GM12865 (cell line): Measurements from ENCODE around the gene ARHGEF40.

Source experiments
- DNase-seq: peaks from one replicate; pipeline ENCODE4 v3.0.0; 2010; ENCODE audit warnings: low read depth
- H3K4me3 ChIP-seq: 2 replicates; pipeline ENCODE4 v1.5.1; 2011; ENCODE audit warnings: mild to moderate bottlenecking, low read depth, low read length, control low read depth
- TF ChIP-seq, protein P1 (sequence below): IDR thresholded peaks from 2 replicates; pipeline ENCODE4 v1.5.1; 2011; ENCODE audit warnings: low read length, control low read depth, low read depth, inconsistent platforms; ENCODE audit not compliant: insufficient read depth; ENCODE audit errors: missing control alignments

Gene ARHGEF40

DNA sequence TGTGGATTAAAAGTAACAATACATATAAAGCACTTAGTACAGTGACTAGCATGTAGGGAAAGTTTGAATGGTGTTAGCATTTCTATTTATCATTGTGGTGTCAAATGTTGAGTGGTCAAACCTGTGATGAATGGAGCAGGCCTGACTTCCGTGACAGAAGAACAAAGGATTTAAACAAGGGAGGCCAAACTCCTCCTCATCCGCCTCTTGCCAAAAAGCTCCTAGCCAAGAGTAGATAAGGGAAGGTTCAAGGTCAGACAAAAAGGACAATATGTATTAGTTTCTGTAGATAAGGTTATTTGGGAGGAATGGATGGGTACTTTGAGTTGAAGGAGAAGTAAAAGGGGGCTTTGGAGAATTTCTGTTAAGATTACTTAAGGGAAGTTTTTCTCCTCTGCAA, 21.5 kb upstream of the ARHGEF40 start:
- no peak overlapping the region for H3K4me3 ChIP-seq
- TF ChIP-seq, protein P1, sequence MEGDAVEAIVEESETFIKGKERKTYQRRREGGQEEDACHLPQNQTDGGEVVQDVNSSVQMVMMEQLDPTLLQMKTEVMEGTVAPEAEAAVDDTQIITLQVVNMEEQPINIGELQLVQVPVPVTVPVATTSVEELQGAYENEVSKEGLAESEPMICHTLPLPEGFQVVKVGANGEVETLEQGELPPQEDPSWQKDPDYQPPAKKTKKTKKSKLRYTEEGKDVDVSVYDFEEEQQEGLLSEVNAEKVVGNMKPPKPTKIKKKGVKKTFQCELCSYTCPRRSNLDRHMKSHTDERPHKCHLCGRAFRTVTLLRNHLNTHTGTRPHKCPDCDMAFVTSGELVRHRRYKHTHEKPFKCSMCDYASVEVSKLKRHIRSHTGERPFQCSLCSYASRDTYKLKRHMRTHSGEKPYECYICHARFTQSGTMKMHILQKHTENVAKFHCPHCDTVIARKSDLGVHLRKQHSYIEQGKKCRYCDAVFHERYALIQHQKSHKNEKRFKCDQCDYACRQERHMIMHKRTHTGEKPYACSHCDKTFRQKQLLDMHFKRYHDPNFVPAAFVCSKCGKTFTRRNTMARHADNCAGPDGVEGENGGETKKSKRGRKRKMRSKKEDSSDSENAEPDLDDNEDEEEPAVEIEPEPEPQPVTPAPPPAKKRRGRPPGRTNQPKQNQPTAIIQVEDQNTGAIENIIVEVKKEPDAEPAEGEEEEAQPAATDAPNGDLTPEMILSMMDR: no peak
- no peak for DNase-seq

DNA sequence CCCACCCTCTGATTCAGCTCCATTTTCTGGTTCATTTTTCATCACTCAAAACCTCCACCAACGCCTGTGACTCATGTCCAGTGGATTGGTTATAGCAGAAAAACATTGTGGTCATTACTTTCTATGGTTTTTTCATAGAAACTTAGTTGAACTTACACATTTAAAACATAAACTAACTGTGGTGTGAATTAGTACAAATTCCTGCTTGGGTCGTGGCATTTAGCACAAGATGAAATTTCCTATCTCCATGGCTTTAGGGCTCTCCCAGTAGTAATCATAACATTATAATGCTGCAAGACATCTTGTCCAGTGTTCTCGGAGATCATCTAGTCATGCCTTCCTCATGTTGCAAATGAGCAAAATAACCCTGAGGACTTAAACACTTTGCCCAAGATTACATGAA, 20.8 kb upstream of the ARHGEF40 start:
- DNase-seq: no peak
- TF ChIP-seq, protein P1: no peak
- H3K4me3 ChIP-seq: no peak overlapping the region

GRCh38 chr14:21050597-21050996, 19.5 kb upstream of the ARHGEF40 start:
- TF ChIP-seq, protein P1: no peak
- H3K4me3 ChIP-seq: no peak overlapping the region
- no peak for DNase-seq

DNA sequence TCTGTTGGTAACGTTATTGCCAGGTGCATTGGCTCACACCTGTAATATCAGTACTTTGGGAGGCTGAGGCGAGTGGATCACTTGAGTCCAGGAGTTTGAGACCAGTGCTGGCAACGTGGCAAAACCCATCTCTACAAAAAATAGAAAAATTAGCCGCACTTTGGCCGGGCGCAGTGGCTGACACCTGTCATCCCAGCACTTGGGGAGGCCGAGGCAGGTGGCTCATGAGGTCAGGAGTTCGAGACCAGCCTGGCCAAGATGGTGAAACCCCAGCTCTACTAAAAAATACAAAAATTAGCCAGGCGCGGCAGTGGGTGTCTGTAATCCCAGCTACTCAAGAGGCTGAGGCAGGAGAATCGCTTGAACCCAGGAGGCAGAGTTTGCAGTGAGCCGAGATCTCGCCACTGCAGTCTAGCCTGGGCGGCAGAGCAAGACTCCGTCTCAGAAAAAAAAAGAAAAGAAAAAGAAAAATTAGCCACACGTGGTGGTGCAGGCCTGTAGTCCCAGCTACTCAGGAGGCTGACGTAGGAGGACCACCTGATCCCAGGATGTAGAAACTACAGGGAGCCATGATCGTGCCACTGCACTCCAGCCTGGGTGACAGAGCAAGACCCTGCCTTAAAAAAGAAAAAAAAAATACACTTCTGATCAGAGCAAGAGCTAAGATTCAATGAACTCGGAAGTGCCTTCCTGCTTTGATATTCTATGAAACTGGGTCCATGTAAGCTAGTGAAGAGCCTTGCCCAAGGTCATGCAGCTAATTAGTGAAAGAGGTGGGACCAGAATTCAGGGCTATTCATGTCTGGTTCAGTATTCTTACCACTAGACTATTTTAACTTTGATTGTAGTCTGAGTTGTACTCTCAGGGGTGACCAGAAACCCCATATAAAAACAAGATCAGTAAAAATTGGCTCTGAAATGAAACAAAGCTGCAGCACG, 16.7 kb upstream of the ARHGEF40 start:
- DNase-seq: no peak
- TF ChIP-seq, protein P1: no peak
- no peak overlapping the region for H3K4me3 ChIP-seq

DNA sequence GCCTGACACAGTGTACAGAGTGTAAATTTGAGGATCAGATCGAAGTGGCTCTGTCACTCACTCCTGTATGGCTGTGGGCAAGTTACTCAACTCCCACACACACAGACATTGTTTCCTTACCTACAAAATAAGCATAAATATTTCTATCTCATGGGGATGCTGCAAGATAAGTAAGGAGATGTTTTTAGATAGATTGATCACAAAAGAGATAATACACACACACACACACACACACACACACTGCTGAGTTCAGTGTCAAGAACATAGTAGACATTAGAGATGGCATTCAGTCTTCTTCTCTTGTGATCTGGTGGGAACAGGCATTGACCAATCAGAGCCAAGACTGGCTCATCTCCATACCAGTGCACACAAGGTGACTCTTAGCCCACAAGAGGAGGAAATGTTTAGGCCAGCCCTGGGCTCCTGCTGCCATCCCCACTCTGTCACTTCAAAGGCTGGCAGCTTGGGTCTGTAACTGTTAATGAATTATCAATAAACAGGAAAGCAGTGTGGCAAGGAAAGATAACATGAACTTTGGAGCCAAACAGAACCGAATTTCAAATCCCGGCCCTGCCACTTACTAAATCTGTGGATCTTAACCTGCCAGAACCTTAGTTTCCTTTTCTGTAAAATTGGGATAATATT, 15.9 kb upstream of the ARHGEF40 start:
- no peak overlapping the region for H3K4me3 ChIP-seq
- no peak for DNase-seq

DNA sequence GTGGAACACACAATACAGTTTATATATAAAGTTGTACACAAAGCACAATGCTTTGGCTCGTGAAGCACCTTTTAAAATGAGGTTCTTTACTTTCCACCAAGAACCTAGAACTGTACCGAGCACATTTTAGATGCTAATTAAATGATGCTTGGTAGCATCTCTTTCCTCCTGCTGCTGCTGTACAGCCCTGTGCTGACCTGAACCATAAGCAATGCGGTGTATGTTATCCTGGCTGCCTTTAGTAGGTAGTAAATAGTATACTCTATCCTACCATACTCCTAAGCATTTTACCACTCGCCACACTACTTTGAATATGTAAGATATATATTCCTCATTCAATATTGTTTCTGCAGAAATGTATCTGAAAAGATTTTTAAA, 15.3 kb upstream of the ARHGEF40 start:
- no peak for DNase-seq
- TF ChIP-seq, protein P1: no peak
- H3K4me3 ChIP-seq: no peak overlapping the region

More for the DNA sequence above, 15.9 kb upstream of the ARHGEF40 start:
- TF ChIP-seq, protein P1: no peak
